ENCODE results near the gene AQP6.

Gene AQP6

DNA sequence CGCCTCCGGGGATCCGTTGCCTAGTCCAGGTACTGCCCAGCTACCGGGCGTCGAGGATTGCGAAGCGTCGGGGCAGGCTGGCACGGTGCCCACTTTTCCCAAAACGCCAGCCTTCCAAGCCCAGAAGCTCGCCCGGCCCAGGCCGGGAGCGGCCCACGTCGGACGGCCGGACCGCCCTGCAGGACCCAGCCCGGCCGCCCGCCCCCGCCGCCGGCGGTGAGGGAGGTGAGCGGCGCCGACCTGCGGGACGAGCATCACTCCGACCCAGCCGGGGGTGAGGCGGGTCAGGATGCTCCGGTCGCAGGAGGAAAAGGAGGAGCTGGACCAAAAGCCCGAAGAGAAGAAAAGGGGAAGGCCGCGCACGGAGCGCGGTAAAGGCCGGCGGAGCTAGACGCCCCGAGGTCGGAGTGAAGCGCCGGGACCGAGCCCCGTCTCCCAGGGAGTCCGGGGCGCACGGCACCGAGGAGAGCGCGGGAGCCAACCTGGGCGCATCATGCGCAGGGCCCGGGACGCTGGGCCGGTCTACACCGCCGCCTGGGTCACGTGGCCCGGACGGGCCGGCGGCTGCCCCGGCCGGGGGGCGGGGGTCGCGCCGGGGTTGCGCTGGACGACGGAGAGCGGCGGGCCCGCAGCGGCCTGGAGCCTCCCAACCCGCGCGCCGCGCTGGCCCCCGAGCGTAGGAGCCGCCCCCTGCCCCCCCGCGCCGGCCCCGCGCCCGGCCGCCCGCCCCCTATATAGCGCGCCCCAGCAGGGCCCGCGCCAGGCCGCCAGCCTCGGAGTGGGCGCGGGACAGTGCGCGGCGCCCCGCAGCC, 11.4 kb upstream of the AQP6 start, which contains the start of gene AQP5:
AQP5 (plus strand) TSS at position 762 of the 812 bp plus-strand sequence. CDS start 146 bp downstream, outside the sequence.
- TF ChIP-seq, protein P1, sequence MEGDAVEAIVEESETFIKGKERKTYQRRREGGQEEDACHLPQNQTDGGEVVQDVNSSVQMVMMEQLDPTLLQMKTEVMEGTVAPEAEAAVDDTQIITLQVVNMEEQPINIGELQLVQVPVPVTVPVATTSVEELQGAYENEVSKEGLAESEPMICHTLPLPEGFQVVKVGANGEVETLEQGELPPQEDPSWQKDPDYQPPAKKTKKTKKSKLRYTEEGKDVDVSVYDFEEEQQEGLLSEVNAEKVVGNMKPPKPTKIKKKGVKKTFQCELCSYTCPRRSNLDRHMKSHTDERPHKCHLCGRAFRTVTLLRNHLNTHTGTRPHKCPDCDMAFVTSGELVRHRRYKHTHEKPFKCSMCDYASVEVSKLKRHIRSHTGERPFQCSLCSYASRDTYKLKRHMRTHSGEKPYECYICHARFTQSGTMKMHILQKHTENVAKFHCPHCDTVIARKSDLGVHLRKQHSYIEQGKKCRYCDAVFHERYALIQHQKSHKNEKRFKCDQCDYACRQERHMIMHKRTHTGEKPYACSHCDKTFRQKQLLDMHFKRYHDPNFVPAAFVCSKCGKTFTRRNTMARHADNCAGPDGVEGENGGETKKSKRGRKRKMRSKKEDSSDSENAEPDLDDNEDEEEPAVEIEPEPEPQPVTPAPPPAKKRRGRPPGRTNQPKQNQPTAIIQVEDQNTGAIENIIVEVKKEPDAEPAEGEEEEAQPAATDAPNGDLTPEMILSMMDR (IDR thresholded peaks at IDR 0.05; ENCODE audit: low read depth, low read length, missing control alignments), result no peak
- no peak within 1 kb of the TSS for H3K4me3 ChIP-seq (replicated peaks; ENCODE audit: low read depth, low read length)

DNA sequence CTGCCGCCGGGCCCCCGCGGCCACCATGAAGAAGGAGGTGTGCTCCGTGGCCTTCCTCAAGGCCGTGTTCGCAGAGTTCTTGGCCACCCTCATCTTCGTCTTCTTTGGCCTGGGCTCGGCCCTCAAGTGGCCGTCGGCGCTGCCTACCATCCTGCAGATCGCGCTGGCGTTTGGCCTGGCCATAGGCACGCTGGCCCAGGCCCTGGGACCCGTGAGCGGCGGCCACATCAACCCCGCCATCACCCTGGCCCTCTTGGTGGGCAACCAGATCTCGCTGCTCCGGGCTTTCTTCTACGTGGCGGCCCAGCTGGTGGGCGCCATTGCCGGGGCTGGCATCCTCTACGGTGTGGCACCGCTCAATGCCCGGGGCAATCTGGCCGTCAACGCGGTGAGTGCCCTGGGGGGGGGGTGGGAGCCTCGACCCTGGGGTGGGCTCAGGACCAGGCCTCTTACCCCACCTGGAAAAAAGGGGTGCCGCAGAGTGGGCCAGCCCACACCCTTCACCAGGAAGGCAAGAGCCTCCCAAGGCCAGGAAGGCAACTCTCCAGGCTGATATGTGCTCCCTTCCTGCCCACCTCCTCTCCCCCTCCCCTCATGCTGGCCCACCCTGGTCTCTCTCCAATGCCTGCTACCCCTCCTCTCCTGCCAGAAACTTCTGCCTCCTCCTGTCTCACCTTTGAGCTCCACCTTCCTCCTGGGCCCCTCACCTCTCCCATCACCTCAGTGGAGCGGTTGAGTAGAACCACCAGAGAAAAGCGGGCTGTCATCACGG, 10.6 kb upstream of the AQP6 start:
- TF ChIP-seq, protein P1 (IDR thresholded peaks at IDR 0.05; ENCODE audit: low read depth, low read length, missing control alignments), result no peak
- no peak for DNase-seq (ENCODE audit: extremely low read depth, low read depth)
- no peak overlapping the region for H3K4me3 ChIP-seq (replicated peaks; ENCODE audit: low read depth, low read length)

More for the DNA sequence above, 11.4 kb upstream of the AQP6 start, which contains the start of gene AQP5:
- DNase-seq (ENCODE audit: extremely low read depth, low read depth), result no peak

DNA sequence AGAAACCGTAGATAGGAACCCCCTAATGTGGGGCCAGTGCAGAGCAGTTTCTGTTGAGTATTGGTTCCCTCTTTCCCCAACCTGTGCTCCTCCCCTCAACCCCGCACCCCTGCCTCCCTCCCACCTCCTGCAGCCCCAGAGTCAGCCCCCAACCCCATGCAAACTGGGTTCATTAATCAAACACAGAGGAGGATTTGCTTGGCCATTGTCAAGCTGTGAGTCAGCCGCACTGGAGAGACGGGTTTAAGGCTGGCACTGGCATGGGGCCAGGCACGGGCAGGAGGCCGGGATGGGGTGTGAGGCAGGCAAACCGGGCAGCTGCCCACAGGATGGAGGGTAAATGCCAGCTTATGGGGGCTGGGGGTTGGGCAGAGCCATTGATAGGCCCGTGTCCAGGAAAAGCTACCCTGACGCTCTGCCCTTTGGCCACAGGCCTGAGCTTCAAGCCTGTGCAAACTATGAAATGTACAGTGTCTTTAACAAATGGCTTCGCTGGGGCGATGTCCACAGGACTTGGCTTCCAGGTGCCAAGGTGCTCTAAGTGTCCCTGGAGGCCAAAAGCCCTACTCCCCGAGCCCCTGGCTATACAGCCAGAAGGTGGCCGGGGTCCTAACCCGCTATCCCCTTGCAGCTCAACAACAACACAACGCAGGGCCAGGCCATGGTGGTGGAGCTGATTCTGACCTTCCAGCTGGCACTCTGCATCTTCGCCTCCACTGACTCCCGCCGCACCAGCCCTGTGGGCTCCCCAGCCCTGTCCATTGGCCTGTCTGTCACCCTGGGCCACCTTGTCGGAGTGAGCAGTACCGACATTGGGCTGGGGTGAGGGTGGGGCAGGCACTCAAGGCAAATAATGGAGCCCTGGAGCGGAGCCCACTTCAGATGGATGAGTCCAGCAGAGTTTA, 9.6 kb upstream of the AQP6 start:
- DNase-seq (ENCODE audit: extremely low read depth, low read depth), result no peak
- TF ChIP-seq, protein P1 (IDR thresholded peaks at IDR 0.05; ENCODE audit: low read depth, low read length, missing control alignments), result no peak
- H3K4me3 ChIP-seq (replicated peaks; ENCODE audit: low read depth, low read length), result no peak overlapping the region

DNA sequence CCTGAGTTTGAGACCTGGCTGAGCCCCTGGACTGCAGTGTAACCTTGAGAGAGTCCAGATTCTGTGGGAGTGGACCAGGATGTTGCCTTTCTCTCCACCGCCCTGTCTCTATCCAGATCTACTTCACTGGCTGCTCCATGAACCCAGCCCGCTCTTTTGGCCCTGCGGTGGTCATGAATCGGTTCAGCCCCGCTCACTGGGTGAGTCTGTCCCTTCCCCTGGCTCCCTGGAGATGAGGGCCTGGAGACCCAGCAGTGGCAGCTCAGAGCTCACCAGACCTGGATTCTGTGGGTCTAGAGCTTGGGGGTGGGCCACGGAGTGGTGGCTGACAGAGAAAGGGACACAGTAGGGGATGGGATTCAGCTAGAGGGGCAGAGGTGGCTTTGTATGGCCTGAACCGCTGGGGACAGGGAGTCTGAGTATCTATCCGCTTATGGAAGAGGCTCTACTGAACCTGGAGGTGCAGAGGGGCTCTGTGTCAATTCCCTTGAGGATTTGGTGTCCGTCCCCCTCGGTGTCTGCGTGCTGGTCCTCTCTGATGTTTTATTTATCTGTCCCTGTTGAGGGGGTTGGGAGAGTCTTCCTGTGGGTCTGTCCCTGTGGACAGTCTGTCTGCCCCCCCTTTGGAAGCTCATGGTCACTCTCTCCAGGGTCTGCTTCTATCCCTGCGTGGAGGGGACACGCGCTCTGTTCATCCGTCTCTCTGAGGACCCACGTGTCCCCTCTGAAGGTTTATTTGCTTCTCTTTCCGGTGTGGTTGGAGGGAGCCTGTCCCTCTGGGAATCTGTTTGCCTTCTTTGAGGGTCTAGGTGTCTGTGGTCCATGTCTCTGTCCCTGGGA, 8.6 kb upstream of the AQP6 start:
- TF ChIP-seq, protein P1 (IDR thresholded peaks at IDR 0.05; ENCODE audit: low read depth, low read length, missing control alignments), result no peak
- no peak overlapping the region for H3K4me3 ChIP-seq (replicated peaks; ENCODE audit: low read depth, low read length)
- no peak for DNase-seq (ENCODE audit: extremely low read depth, low read depth)

DNA sequence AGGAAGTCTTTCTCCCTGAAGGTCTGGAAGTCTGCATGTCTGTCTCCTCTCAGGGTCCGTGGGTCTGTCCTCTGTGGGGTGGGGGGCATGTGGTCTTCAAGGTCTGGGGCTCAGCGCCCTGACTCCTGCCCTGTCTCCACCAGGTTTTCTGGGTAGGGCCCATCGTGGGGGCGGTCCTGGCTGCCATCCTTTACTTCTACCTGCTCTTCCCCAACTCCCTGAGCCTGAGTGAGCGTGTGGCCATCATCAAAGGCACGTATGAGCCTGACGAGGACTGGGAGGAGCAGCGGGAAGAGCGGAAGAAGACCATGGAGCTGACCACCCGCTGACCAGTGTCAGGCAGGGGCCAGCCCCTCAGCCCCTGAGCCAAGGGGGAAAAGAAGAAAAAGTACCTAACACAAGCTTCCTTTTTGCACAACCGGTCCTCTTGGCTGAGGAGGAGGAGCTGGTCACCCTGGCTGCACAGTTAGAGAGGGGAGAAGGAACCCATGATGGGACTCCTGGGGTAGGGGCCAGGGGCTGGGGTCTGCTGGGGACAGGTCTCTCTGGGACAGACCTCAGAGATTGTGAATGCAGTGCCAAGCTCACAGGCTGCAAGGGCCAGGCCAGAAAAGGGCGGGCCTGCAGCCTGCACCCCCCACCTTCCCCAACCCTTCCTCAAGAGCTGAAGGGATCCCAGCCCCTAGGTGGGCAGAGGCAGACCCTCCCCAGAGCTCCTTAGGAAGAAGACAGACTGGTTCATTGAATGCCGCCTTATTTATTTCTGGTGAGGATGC, 7.7 kb upstream of the AQP6 start:
- DNase-seq (ENCODE audit: extremely low read depth, low read depth), result no peak
- TF ChIP-seq, protein P1 (IDR thresholded peaks at IDR 0.05; ENCODE audit: low read depth, low read length, missing control alignments), result no peak
- H3K4me3 ChIP-seq (replicated peaks; ENCODE audit: low read depth, low read length), result no peak overlapping the region

Measured in HFF-Myc (cell line).